GM21515 (cell line): Measurements from ENCODE around the gene NR3C1.

Experiments
- ATAC-seq: cut with Tn5 transposase; IDR thresholded peaks from one replicate; pipeline ENCODE4 v1.9.1; 2021; ENCODE audit not compliant: unreplicated experiment

Gene NR3C1

GRCh38 chr5:143399616-143400540 is 3.6 kb downstream of the NR3C1 start:
- ATAC-seq: no peak

- ATAC-seq: no peak
These were observed 4.8 kb downstream of the NR3C1 start for GRCh38 chr5:143398451-143399237.

DNA sequence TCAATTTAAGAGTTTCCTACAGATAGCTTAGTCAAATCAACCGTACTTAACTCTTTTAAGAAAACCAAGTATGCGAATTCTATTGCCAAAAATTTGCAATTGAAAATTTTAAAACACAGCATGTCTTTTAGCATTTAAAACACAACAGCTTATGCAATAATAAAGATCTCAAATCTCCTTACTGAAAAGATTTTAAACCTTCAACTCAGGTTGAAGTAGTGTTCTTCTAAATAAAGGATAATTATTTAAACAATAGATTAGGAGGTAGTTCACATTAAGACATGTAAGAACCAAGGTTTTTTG is 5.5 kb downstream of the NR3C1 start:
- ATAC-seq: no peak

- ATAC-seq: no peak
These were observed 6.0 kb downstream of the NR3C1 start for GRCh38 chr5:143397302-143398052.

DNA sequence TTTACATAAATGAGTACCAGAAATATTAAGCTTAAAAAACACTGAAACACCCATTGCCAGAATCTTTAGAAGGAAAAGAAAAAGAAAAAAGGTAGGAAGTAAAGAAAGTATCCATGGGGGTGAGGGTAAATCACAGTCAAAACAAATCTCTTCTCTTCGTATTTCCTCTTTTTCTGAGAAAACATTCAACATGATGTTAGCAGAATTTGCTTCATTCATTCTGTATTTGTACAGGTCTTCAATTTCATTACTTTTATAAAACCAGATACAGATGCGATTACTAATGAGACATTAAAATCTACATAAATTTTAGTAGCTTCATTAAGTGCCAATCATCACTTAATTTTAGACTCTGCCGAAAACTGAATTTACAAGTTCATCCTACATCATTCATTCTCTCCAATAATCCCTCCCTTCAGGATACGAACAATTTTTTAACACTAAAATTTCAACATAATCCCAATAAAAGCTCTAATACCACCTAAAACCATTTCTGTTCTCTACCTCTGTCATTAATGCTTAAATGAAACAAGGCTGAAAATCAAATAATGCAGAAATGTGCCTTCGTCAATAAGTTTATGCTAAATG is 7.0 kb downstream of the NR3C1 start:
- no peak for ATAC-seq

DNA sequence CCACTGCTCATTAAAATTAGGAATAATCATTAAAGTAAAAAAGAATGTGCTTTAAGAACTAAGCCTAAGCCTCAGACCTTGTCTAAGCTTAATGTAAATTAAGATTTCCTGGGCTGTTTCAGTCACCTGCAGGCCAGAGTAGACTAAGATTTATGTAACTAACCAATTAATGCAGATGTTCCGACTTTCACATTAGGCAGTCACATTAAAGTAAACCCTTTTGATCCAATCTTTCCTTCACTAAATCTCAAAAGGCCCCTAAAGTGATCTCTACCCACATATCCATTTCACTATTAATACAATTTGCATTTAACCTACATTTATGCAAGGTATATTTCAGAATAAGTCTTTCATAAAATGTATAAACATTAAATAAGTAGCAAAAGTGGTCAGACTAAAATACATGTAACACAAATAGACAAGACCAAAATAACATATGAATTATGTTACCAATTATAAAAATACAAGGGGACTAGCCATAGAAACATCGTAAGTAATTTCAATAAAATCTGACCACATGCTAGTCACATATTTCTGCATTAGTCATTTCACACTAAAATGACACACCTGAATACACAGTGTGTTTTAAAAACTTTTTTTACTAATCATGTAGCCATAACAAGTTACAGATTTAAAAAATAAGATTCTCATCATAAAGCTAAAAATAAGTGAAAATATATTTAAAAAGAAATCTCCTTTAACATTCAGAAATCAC is 7.7 kb downstream of the NR3C1 start:
- no peak for ATAC-seq

DNA sequence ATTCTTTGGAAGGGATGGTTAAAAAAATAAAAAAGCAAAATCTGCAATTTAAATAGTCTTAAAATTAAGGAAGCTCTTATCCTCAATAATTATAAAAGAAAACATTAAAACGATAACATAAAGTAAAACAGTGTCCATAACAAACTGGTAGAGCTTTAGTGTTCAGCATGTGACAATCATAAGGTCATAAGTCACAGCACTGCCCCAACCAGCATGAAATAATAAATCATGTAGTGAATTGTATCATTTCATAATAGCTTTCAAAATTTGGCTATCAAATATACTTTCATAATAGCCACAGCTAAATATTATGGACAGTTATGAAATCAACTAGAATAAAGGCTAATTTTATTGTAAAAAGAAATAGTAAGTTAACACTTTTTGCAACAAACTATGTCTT is 10.0 kb downstream of the NR3C1 start:
- no peak for ATAC-seq

DNA sequence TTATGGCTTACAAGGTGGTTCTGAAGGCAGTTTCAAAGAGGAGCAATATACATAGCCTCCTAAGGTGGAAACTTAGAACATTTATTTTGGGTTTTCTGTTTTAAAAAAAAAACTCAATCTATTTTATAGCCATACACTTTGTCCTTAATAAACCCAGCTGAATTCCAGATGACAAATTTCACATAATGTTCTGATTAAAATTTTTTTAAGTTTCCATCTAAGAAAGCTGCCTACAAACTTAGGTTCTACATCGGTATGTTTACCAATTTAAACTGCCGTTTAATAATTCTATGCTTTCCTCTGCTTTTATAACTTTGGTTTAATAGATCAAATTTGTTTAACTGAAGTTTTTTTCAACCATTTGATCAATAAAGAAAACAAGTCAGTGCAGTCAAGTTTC is 12.5 kb downstream of the NR3C1 start:
- ATAC-seq: no peak

GRCh38 chr5:143390258-143390657 is 13.2 kb downstream of the NR3C1 start:
- ATAC-seq: no peak

DNA sequence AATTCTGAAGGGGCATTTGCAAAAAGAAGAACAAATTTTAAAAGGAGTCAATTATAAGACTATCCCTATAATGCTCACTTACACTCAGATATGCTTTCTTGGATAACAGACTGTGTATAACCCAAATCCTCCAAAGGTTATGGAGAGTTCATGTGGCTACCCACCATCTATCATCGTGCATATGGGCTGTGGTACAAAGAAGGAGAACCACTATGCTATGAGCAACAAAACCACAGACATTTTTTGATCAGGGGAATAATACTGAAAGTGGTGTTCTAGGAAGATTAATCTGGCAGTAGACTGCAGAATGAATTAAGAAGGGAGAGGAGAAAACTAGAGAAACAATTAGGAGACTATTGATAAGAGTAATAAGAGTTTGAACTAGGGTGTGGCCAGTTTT is 16.8 kb downstream of the NR3C1 start:
- no peak for ATAC-seq

DNA sequence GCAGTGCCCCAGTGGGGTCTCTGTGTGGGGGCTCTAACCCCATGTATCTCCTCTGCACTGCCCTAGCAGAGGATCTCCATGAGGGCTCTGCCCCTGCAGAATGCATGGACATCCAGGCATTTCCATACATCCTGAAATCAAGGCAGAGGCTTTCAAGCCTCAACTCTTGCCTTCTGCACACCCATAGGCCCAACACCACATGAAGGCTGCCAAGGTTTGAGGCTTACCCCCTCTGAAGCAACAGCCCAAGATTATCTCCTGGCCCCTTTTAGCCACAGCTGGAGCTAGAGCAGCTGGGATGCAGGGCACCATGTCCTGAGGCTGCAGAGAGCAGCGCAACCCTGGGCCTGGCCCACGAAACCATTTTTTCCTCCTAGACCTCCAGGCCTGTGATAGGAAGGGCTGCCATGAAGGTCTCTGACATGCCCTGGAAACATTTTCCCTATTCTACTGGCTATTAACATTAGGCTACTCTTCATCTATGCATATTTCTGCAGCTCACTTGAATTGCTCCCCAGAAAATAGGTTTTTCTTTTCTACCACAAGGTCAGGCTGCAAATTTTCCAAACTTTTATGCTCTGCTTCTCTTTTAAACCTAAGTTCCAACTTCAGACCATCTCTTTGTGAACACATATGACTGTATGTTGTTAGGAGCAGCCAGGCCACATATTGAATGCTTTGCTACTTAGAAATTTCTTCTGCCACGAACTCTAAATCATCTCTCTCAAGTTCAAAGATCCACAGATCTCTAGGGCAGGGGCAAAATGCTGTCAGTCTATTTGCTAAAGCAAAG is 18.4 kb downstream of the NR3C1 start:
- no peak for ATAC-seq

DNA sequence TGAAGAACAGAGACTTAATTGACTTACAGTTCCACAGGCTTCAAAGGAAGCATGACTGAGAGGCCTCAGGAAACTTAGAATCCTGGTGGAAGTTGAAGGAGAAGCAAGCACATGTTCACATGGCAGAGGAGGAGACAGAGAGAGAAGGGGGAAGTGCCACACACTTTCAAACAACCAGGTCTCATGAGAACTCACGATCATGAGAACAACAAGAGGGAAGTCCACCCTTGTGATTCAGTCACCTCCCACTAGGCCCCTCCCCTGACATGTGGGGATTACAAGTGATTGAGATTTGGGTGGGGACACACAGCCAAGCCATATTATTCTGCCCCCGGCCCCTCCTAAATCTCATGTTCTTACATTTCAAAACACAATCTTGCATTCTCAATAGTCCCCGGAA is 19.5 kb downstream of the NR3C1 start:
- no peak for ATAC-seq

DNA sequence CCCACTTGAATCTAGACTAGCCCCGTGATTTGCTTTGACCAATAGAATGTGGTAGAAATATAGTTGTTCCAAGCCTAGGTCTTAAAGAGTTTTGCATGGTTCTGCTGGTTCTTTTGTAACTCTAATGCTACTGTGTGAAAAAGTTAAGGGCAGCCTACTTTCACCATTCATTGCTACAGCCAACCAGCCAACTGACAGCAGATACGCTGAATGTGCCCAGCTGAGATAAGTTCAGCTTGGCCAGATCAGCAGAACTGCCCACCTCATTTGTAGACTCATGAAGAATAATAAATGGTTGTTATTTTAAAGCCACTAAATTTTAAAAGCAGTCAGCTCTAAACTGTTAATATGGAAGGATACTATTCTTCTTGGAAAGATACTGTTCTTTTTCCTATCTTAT is 23.9 kb downstream of the NR3C1 start:
- ATAC-seq: no peak

DNA sequence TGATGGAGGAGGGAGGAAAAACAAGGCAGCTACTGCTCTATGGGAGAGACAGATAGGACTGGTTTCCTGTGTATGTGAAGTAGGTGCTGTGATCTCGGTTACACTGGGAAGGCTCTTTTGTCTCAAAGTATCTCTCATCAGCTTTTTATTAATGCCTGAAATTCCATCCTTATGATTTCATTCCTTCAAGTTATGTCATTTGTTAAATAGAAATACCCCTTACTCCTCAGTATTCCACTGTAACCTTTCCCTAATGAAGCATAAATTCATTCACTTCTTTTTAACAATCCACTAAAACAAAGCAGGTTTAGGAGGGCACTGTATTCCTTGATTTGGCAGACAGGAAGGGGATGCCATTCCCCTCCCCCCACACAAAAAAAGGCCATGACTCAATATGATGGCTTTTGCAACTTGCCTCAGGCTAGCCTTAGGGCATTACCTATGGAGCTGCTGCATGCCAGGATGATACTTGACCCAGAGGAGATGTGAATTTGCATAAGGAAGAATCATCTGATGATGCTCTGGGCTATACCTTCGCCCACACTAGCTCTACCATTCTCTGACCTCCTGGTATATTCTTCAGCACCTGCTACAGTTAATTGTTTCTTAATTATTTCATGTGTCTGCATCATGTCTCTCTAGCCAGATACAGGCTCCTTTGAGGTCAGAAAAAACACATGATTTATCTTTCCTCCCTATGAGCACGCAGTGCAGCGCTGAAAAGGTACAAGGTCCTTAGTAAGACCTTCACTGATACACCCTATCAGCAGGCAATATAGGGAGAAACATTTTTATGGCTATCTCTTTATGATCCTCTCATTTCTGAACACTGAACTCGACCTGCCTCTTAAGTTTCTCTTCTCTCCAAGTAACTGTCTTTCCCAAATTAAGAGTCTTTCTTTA is 26.3 kb downstream of the NR3C1 start:
- ATAC-seq: no peak

DNA sequence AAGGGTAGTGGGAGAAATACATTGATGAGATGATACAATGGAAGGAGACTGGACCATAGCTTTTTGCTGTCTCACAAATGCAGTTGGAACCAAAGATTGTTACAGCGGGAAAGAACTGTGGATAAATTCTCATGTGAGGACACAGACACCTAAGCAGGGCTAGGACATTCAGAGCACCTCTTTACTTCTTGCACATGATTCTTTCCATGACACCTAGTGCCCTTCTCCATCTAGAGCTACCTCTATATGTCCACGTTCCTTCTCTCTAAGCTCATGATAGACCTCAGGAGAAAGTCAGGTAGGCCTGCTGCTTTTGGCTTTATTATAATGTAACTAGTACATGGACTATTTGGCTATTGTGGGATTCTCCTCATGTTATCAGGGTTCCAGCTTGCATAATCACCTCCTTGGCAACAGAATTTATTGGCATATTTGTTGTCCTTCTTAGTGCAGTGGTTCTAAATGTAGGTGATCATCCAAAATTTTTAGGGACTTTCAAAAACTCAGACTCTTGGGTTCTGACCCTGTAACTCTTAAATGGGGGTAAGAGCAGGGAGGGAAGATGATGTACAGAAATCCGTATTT is 27.2 kb downstream of the NR3C1 start:
- no peak for ATAC-seq

GRCh38 chr5:143374496-143375217 is 28.8 kb downstream of the NR3C1 start:
- no peak for ATAC-seq

GRCh38 chr5:143373076-143373475 is 30.4 kb downstream of the NR3C1 start:
- ATAC-seq: no peak
